Trophoblast cell (in vitro differentiated cells and primary cell): ENCODE data around the gene CDKN2B.

Source experiments
- DNase-seq, 2 donors: peaks; one replicate each; pipeline ENCODE4 v3.0.0-alpha.2; 2016
- H2AFZ ChIP-seq: 2 replicates; pipeline ENCODE4 v1.6.1; 2013; ENCODE audit warnings: low read length, moderate library complexity, mild to moderate bottlenecking; ENCODE audit not compliant: insufficient read depth, poor library complexity
- H2AK5ac ChIP-seq: 2 replicates; pipeline ENCODE4 v1.6.1; 2013; ENCODE audit warnings: mild to moderate bottlenecking, low read length
- H2BK120ac ChIP-seq: 2 replicates; pipeline ENCODE4 v1.6.1; 2013; ENCODE audit warnings: low read length, mild to moderate bottlenecking, moderate library complexity; ENCODE audit not compliant: insufficient read depth, poor library complexity
- H2BK12ac ChIP-seq: 2 replicates; pipeline ENCODE4 v1.6.1; 2013; ENCODE audit warnings: mild to moderate bottlenecking, low read length, moderate library complexity
- H2BK5ac ChIP-seq: 2 replicates; pipeline ENCODE4 v1.6.1; 2013; ENCODE audit warnings: low read length, low read depth, moderate library complexity, mild to moderate bottlenecking; ENCODE audit not compliant: poor library complexity
- H3K14ac ChIP-seq: 2 replicates; pipeline ENCODE4 v1.6.1; 2013; ENCODE audit warnings: mild to moderate bottlenecking, low read length
- H3K18ac ChIP-seq: 2 replicates; pipeline ENCODE4 v1.6.1; 2013; ENCODE audit warnings: mild to moderate bottlenecking, low read length
- H3K23ac ChIP-seq: 2 replicates; pipeline ENCODE4 v1.6.1; 2013; ENCODE audit warnings: low read length
- H3K27ac ChIP-seq: 2 replicates; pipeline ENCODE4 v1.5.1; 2013; ENCODE audit warnings: low read depth, mild to moderate bottlenecking, inconsistent platforms, low read length, moderate library complexity
- H3K27me3 ChIP-seq: 2 replicates; pipeline ENCODE4 v1.6.1; 2013; ENCODE audit warnings: inconsistent platforms, mild to moderate bottlenecking, low read length, moderate library complexity; ENCODE audit not compliant: insufficient read depth
- H3K36me3 ChIP-seq, 2 experiments: 1 replicate in 1 of 2; 2 replicates in 1 of 2; pipeline ENCODE4 v1.6.1; 2013; ENCODE audit warnings: low read length in 2 of 2, mild to moderate bottlenecking in 2 of 2, moderate library complexity in 1 of 2; ENCODE audit not compliant: insufficient read depth in 2 of 2, control insufficient read depth in 1 of 2
- H3K4ac ChIP-seq: 2 replicates; pipeline ENCODE4 v1.6.1; 2013; ENCODE audit warnings: low read depth, mild to moderate bottlenecking, low read length, moderate library complexity
- H3K4me1 ChIP-seq, 2 experiments: 1 replicate in 1 of 2; 2 replicates in 1 of 2; pipeline ENCODE4 v1.6.1; 2013; ENCODE audit warnings: low read length in 2 of 2, mild to moderate bottlenecking in 2 of 2, moderate library complexity in 1 of 2; ENCODE audit not compliant: insufficient read depth in 2 of 2, control insufficient read depth in 1 of 2
- H3K4me2 ChIP-seq: 2 replicates; pipeline ENCODE4 v1.6.1; 2013; ENCODE audit warnings: inconsistent platforms, mild to moderate bottlenecking, low read length, moderate library complexity
- H3K4me3 ChIP-seq: 2 replicates; pipeline ENCODE4 v1.5.1; 2013; ENCODE audit warnings: mild to moderate bottlenecking, low read depth, low read length, inconsistent platforms
- H3K79me1 ChIP-seq: one replicate; pipeline ENCODE4 v1.6.1; 2013; ENCODE audit warnings: low read length
- H3K79me2 ChIP-seq: 2 replicates; pipeline ENCODE4 v1.6.1; 2013; ENCODE audit warnings: low read length, mild to moderate bottlenecking; ENCODE audit not compliant: control insufficient read depth, insufficient read depth, poor library complexity
- H3K9ac ChIP-seq: 2 replicates; pipeline ENCODE4 v1.6.1; 2013; ENCODE audit warnings: mild to moderate bottlenecking, low read length
- H3K9me3 ChIP-seq: 2 replicates; pipeline ENCODE4 v1.6.1; 2013; ENCODE audit warnings: low read depth, mild to moderate bottlenecking, control low read depth, inconsistent platforms, low read length; ENCODE audit not compliant: insufficient read depth
- H4K12ac ChIP-seq: 2 replicates; pipeline ENCODE4 v1.6.1; 2013; ENCODE audit warnings: low read depth, mild to moderate bottlenecking, low read length, moderate library complexity
- H4K8ac ChIP-seq: 2 replicates; pipeline ENCODE4 v1.6.1; 2013; ENCODE audit warnings: low read depth, mild to moderate bottlenecking, low read length, moderate library complexity
- H4K91ac ChIP-seq: one replicate; pipeline ENCODE4 v1.6.1; 2013; ENCODE audit warnings: low read depth, mild to moderate bottlenecking, low read length, moderate library complexity
- WGBS: extraction: QIAGEN DNeasy Blood & Tissue Kit; methylation state at CpG from one replicate; pipeline ENCODE4 v1.1.7; 2013; ENCODE audit warnings: missing lambda C conversion rate; ENCODE audit not compliant: insufficient read length, insufficient coverage; ENCODE audit errors: extremely low coverage; 5-methylcytosine and 5-hydroxymethylcytosine counted together

The CDKN2B gene

DNA sequence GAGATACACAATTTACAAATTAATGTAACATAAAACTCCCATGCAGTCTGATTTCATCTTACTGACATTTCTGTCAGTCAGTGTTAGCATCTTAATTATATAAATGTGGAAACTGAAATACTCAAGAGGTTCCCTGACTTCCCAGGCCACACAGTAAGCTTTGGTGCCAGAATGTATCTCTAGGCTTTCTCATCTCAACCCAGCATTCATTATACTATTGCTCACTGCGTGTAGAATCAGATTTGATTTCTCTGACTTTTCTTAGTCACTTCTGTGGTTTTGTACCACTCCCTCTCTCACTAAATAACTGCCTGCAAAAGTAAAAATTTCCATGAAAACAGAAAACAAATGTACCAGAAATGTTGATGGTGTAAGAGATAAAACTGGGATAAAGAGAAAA lies 31.7 kb upstream of the CDKN2B start:
- H2AFZ ChIP-seq, result no peak overlapping the region
- WGBS, result no CpG with 5 or more reads among the region's 1 CpG
- no peak overlapping the region for H3K9ac ChIP-seq
- H3K27me3 ChIP-seq, result no peaks in the 10 kb centered on the region
- H3K27ac ChIP-seq, result no peak overlapping the region
- H3K4me2 ChIP-seq, result no peak overlapping the region
- H2AK5ac ChIP-seq, result no peak overlapping the region
- H3K23ac ChIP-seq, result no peak overlapping the region
- no peak overlapping the region for H3K18ac ChIP-seq
- H3K4me3 ChIP-seq, result no peak overlapping the region
- H4K12ac ChIP-seq, result no peak overlapping the region
- no peak overlapping the region for H2BK12ac ChIP-seq
- no peak for DNase-seq
- no peak overlapping the region for H4K8ac ChIP-seq
- H2BK5ac ChIP-seq, result no peak overlapping the region
- H4K91ac ChIP-seq, result no peak overlapping the region
- peaks cover 2 to 13% of the 10 kb centered on the region in 2 experiments for H3K4me1 ChIP-seq
- no peak overlapping the region for H3K4ac ChIP-seq
- H3K36me3 ChIP-seq, result no peaks in the 10 kb centered on the region
- no peak overlapping the region for H3K14ac ChIP-seq
- peaks cover 5% of the 10 kb centered on the region for H3K79me1 ChIP-seq
- H3K9me3 ChIP-seq, result no peaks in the 10 kb centered on the region
- no peaks in the 10 kb centered on the region for H3K79me2 ChIP-seq
- H2BK120ac ChIP-seq, result peak overlapping the region; percentile 13

DNA sequence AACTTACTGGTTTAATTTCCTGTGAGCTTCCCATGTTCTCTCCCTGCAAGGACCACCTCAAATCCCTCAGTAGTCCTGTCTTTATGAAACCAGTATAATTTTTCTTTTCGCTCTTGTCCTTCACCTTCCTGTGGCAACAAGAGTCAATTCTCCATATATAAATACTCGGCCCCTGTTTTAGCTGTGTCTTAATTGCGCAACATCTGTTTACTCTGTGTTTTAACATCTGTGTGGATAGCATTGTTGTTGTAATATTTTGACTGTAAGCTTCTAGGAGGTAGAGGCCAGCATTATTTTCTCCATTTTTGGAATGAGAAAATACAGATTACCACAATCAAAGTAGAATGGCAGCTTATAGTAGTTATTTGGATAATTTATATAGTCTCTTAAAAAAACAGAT lies 30.2 kb upstream of the CDKN2B start:
- Histone ChIP-seq H4K12ac (no peak overlapping the region), H3K79me2 (no peaks in the 10 kb centered on the region), H3K36me3 (no peaks in the 10 kb centered on the region), H3K27me3 (no peaks in the 10 kb centered on the region), H2AK5ac (no peak overlapping the region), H2BK120ac (no peak overlapping the region), H3K23ac (no peak overlapping the region), H3K9ac (no peak overlapping the region), H2AFZ (no peak overlapping the region), H3K18ac (no peak overlapping the region), H4K8ac (no peak overlapping the region), H3K4me1 (peaks cover 2 to 13% of the 10 kb centered on the region in 2 experiments), H4K91ac (no peak overlapping the region), H3K79me1 (peaks cover 7% of the 10 kb centered on the region), H3K4ac (no peak overlapping the region), H2BK12ac (no peak overlapping the region), H3K4me3 (no peak overlapping the region), H3K27ac (no peak overlapping the region), H3K14ac (no peak overlapping the region), H2BK5ac (no peak overlapping the region), H3K9me3 (no peaks in the 10 kb centered on the region), H3K4me2 (no peak overlapping the region)
- peak in 1 of 2 donors; percentile 46 for DNase-seq
- no CpG with 5 or more reads among the region's 3 CpGs for WGBS

DNA sequence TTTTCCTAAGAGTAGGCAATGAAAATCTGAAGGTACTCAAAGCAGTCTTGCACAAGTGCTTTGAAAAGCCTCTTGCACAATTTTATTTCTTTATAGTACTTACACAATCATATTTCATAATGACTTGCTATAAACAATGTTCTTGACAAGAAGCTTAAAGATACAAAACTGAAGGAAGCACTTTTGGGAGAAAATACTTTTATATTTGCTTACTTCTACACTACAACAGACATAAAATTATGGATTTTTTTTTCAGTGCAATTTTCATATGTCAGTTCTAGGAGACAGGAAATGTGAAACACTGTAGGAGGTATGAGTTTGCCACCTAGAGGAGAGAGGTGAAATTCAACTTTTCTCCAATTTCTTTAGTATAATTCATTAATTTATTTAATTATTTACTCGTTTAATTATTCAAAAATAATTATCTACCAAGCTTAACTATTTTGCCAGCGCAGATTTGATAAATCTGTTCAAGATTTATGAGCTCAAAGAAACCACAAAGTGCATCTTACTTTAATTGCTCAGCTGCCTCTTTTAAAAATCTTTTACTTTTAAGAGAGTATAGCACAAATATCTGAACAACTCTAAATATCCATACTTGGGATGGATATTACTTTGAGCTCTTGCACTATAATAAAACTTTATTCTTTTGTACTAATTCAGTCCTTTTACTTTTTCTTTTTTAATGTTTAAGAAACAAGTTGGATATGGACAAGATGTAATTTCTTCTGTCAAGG lies 29.0 kb upstream of the CDKN2B start:
- no CpG with 5 or more reads among the region's 2 CpGs for WGBS
- Histone ChIP-seq H3K4me2 (no peak overlapping the region), H3K14ac (no peak overlapping the region)

DNA sequence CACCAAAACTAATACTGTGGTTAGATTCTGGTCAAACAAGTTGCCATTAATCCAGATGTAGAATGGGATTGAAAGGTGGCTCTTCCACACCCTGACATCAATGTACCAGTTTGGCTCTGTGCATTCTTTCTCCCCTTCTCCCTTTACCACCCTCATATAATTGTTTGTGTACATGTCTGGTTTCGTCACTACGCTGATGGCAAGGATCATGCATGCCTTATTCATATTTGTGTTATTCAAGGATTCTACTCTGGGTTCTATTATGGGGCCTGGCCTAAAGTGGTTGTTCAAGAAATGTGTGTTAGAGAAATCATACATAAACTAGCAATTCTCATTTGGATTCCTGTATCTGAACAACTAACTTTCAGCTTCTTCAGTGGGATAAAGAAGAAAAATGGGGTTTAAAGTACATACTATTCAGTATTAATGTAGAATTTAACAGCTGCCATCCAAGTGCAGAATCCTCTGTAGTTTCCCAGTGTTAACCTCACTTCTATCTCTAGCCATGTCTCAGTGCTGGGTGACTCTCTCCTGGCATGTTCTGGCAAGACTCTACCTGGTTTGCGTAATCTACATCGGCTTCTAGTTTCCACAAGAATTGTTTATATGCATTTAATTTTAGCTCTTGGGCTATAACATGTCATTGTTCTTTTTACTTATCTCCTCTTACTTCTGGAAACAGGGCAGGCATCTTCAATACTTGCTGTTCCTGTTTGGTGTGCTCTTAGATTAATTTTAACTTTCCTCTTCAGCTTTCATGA lies 27.9 kb upstream of the CDKN2B start:
- peaks cover 5% of the 10 kb centered on the region for H3K79me1 ChIP-seq
- no peak overlapping the region for H4K8ac ChIP-seq
- WGBS, result no CpG with 5 or more reads among the region's 4 CpGs
- DNase-seq, result peak; percentile 23 to 71
- no peaks in the 10 kb centered on the region for H3K27me3 ChIP-seq
- H3K36me3 ChIP-seq, result no peaks in the 10 kb centered on the region
- H3K4me2 ChIP-seq, result no peak overlapping the region
- no peak overlapping the region for H4K12ac ChIP-seq
- no peak overlapping the region for H2AK5ac ChIP-seq
- H3K4me1 ChIP-seq, result peaks cover 0 to 11% of the 10 kb centered on the region in 2 experiments
- no peaks in the 10 kb centered on the region for H3K79me2 ChIP-seq
- H2BK5ac ChIP-seq, result no peak overlapping the region
- H2AFZ ChIP-seq, result no peak overlapping the region
- no peak overlapping the region for H3K4me3 ChIP-seq
- H3K14ac ChIP-seq, result no peak overlapping the region
- H4K91ac ChIP-seq, result no peak overlapping the region
- no peaks in the 10 kb centered on the region for H3K9me3 ChIP-seq
- no peak overlapping the region for H2BK12ac ChIP-seq
- H3K27ac ChIP-seq, result no peak overlapping the region
- H3K23ac ChIP-seq, result no peak overlapping the region
- peak overlapping the region; percentile 46 for H2BK120ac ChIP-seq
- H3K9ac ChIP-seq, result no peak overlapping the region
- H3K18ac ChIP-seq, result no peak overlapping the region
- H3K4ac ChIP-seq, result no peak overlapping the region

More for the DNA sequence above, 29.0 kb upstream of the CDKN2B start:
- no peaks in the 10 kb centered on the region for H3K79me2 ChIP-seq
- no peak overlapping the region for H4K91ac ChIP-seq
- H3K4me3 ChIP-seq, result no peak overlapping the region
- no peaks in the 10 kb centered on the region for H3K9me3 ChIP-seq
- H3K27ac ChIP-seq, result no peak overlapping the region
- peaks cover 7% of the 10 kb centered on the region for H3K79me1 ChIP-seq
- H4K12ac ChIP-seq, result no peak overlapping the region
- DNase-seq, result peak in 1 of 2 donors; percentile 35
- H3K4me1 ChIP-seq, result peaks cover 2 to 13% of the 10 kb centered on the region in 2 experiments
- H2AK5ac ChIP-seq, result no peak overlapping the region
- no peak overlapping the region for H3K23ac ChIP-seq
- H3K9ac ChIP-seq, result no peak overlapping the region
- no peaks in the 10 kb centered on the region for H3K36me3 ChIP-seq
- H3K18ac ChIP-seq, result no peak overlapping the region
- no peak overlapping the region for H3K4ac ChIP-seq
- no peaks in the 10 kb centered on the region for H3K27me3 ChIP-seq
- H2BK5ac ChIP-seq, result no peak overlapping the region
- no peak overlapping the region for H2BK12ac ChIP-seq
- no peak overlapping the region for H2BK120ac ChIP-seq
- H2AFZ ChIP-seq, result no peak overlapping the region
- no peak overlapping the region for H4K8ac ChIP-seq
